ENCODE results near the gene STK10. TPM values are rescaled to one million over a fixed set of nuclear protein-coding genes. Genes with fewer than 3 reads are reported as not detected.

STK10 gene
- total RNA-seq, 1 experiment from 2014 or later, result 22.9 TPM

- no peak for TF ChIP-seq CBX3 (IDR thresholded peaks at IDR 0.05; ENCODE audit: low read depth)
- TF ChIP-seq, protein P1, sequence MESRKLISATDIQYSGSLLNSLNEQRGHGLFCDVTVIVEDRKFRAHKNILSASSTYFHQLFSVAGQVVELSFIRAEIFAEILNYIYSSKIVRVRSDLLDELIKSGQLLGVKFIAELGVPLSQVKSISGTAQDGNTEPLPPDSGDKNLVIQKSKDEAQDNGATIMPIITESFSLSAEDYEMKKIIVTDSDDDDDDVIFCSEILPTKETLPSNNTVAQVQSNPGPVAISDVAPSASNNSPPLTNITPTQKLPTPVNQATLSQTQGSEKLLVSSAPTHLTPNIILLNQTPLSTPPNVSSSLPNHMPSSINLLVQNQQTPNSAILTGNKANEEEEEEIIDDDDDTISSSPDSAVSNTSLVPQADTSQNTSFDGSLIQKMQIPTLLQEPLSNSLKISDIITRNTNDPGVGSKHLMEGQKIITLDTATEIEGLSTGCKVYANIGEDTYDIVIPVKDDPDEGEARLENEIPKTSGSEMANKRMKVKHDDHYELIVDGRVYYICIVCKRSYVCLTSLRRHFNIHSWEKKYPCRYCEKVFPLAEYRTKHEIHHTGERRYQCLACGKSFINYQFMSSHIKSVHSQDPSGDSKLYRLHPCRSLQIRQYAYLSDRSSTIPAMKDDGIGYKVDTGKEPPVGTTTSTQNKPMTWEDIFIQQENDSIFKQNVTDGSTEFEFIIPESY (IDR thresholded peaks at IDR 0.05; ENCODE audit: extremely low read depth, insufficient replicate concordance, low read length), result no peak
- no peak for TF ChIP-seq SIN3A (IDR thresholded peaks at IDR 0.05; ENCODE audit: low read depth)
Observed at GRCh38 chr5:172043865-172044264, 144.2 kb downstream of the STK10 start (continued).

- Histone ChIP-seq H4K20me1 (ENCODE audit: insufficient read depth) (no peaks in the 10 kb centered on the region), H3K9me3 (ENCODE audit: control insufficient read depth in 1 of 2, insufficient read depth in 1 of 2, low read depth in 1 of 2, low read length in 2 of 2) (no peaks in the 10 kb centered on the region), H3K36me3 (ENCODE audit: control insufficient read depth in 1 of 2, insufficient read depth in 2 of 2, low read length in 2 of 2) (no peaks in the 10 kb centered on the region), H3K4me1 (ENCODE audit: control insufficient read depth in 1 of 2, insufficient read depth in 2 of 2, low read length in 2 of 2) (no peaks in the 10 kb centered on the region), H2AFZ (ENCODE audit: low read depth, low read length, poor library complexity, severe bottlenecking) (no peak overlapping the region), H3K4me3 (replicated peaks in 1 of 2; ENCODE audit: low read depth in 1 of 2, low read length in 2 of 2) (no peak overlapping the region), H3K27me3 (ENCODE audit: insufficient read depth, low read length) (no peaks in the 10 kb centered on the region), H3K9ac (ENCODE audit: low read length) (no peak overlapping the region), H3K79me2 (ENCODE audit: insufficient read depth, low read length) (no peaks in the 10 kb centered on the region), H3K27ac (ENCODE audit: low read depth, low read length) (no peak overlapping the region), H3K9me2 (ENCODE audit: insufficient read depth) (no peaks in the 10 kb centered on the region), H3K4me2 (ENCODE audit: low read length) (no peak overlapping the region)
- intact Hi-C loops (cut with micrococcal nuclease), result no loop called here
- no TSS peak for BruUV-seq (replicated peaks)
- DNase-seq (ENCODE audit: low read depth, low spot score), result no peak
- ATAC-seq, result no peak
- ChIA-PET RAD21 (ENCODE audit: low non-redundant PET in 1 of 2, low total read pairs in 2 of 2, uncharacterized antibody in 2 of 2, unreplicated experiment in 2 of 2) (no interaction called here), CTCF (no interaction called here), POLR2A (no interaction called here)
- TF ChIP-seq ZNF274 (IDR thresholded peaks at IDR 0.05; ENCODE audit: low read depth, low read length) (no peak), YY1 (IDR thresholded peaks at IDR 0.05; ENCODE audit: extremely low read depth, insufficient replicate concordance, low read depth, low read length) (no peak), CBX3 (IDR thresholded peaks at IDR 0.05; ENCODE audit: low read depth) (no peak), CEBPB (IDR thresholded peaks at IDR 0.05; ENCODE audit: low read depth) (no peak), MAX (IDR thresholded peaks at IDR 0.05) (no peak), EZH2phosphoT487 (IDR thresholded peaks at IDR 0.05; ENCODE audit: borderline replicate concordance) (no peak), ZFX (IDR thresholded peaks at IDR 0.05) (no peak), SIN3A (IDR thresholded peaks at IDR 0.05; ENCODE audit: low read depth) (no peak), FOSL1 (IDR thresholded peaks at IDR 0.05; ENCODE audit: low read depth) (no peak), ELF1 (IDR thresholded peaks at IDR 0.05; ENCODE audit: borderline replicate concordance, low read depth) (no peak), JUND (IDR thresholded peaks at IDR 0.05) (no peak), SRF (IDR thresholded peaks at IDR 0.05; ENCODE audit: low read depth) (no peak), ATF3 (IDR thresholded peaks at IDR 0.05) (no peak), EGR1 (IDR thresholded peaks at IDR 0.05; ENCODE audit: low read depth) (no peak), EZH2 (IDR thresholded peaks at IDR 0.05) (no peak), RAD21 (IDR thresholded peaks at IDR 0.05; ENCODE audit: low read depth) (no peak), REST (IDR thresholded peaks at IDR 0.05; ENCODE audit: low read depth) (no peak)
- TF ChIP-seq, protein P1 (IDR thresholded peaks at IDR 0.05; ENCODE audit: extremely low read depth, insufficient replicate concordance, low read length), result no peak
Observed at GRCh38 chr5:172042183-172042582, 145.8 kb downstream of the STK10 start.
